ENCODE results near the gene ME3.

Gene ME3

DNA sequence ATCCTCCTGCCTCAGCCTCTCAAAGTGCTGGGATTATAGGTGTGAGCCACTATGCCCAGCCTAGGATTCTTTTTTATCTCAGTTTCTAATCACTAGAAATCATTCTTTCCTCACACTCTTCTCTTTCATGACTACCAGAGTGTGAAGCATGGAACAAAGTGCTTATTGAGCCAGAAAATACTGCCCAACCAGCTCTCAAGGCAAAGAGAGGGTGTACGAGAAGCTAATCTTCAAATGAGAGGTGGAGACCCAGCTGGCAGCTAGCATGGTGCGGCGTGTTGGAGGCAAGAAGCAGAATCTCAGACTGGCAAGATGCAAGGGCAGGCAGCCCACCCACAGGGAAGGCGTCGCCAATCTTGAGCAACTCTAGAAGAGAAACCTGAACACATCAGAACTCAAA, 41.1 kb upstream of the ME3 start:
- Histone ChIP-seq H4K91ac (ENCODE audit: low read depth, low read length, poor library complexity) (no peak overlapping the region), H3K27me3 (ENCODE audit: control insufficient read depth in 3 of 3, insufficient read depth in 3 of 3, low read depth in 1 of 3, low read length in 3 of 3) (no peaks in the 10 kb centered on the region), H3K4me3 (ENCODE audit: low read length in 2 of 2) (no peak overlapping the region), H3K4me1 (ENCODE audit: control insufficient read depth in 2 of 2, insufficient read depth in 1 of 2, low read depth in 1 of 2, low read length in 2 of 2) (peaks cover 2 to 12% of the 10 kb centered on the region in 2 donors), H3K4ac (ENCODE audit: low read length) (no peak overlapping the region), H2AK5ac (ENCODE audit: low read depth, low read length) (no peak overlapping the region), H3K18ac (ENCODE audit: low read length) (no peak overlapping the region), H2AFZ (ENCODE audit: low read length) (no peak overlapping the region), H3K27ac (replicated peaks; ENCODE audit: low read length) (no peak overlapping the region), H2BK15ac (ENCODE audit: low read length) (no peak overlapping the region), H3K9ac (ENCODE audit: low read depth, low read length, poor library complexity) (no peak overlapping the region), H2BK5ac (ENCODE audit: low read length) (no peak overlapping the region), H2BK12ac (ENCODE audit: low read length) (no peak overlapping the region), H2BK120ac (ENCODE audit: low read depth, low read length) (no peak overlapping the region), H3K9me3 (replicated peaks in 1 of 2; ENCODE audit: control insufficient read depth in 2 of 2, insufficient read depth in 1 of 2, low read depth in 1 of 2, low read length in 2 of 2) (peaks cover 1 to 22% of the 10 kb centered on the region in 2 donors), H3K36me3 (replicated peaks in 1 of 2; ENCODE audit: control insufficient read depth in 2 of 2, insufficient read depth in 2 of 2, low read length in 2 of 2) (no peaks in the 10 kb centered on the region), H4K8ac (ENCODE audit: low read depth, low read length) (no peak overlapping the region), H3K14ac (ENCODE audit: low read length) (no peak overlapping the region), H3K4me2 (ENCODE audit: insufficient read depth, low read length, poor library complexity, severe bottlenecking) (no peak overlapping the region), H3K23ac (ENCODE audit: low read depth, low read length, poor library complexity) (no peak overlapping the region), H3K79me1 (ENCODE audit: low read depth, low read length) (no peaks in the 10 kb centered on the region)
- no peak for DNase-seq (ENCODE audit: low spot score)
- WGBS, 2 donors (ENCODE audit: extremely low coverage in 2 of 2, insufficient read length in 2 of 2, insufficient replicate concordance in 1 of 2) = no CpG with 5 or more reads among the region's 5 CpGs

- H3K79me1 ChIP-seq (ENCODE audit: low read depth, low read length) = no peaks in the 10 kb centered on the region
- no peak overlapping the region for H2BK12ac ChIP-seq (ENCODE audit: low read length)
- no peak overlapping the region for H3K4ac ChIP-seq (ENCODE audit: low read length)
- no peak overlapping the region for H2AFZ ChIP-seq (ENCODE audit: low read length)
- no peak overlapping the region for H3K27ac ChIP-seq (replicated peaks; ENCODE audit: low read length)
- peaks cover 1 to 22% of the 10 kb centered on the region in 2 donors for H3K9me3 ChIP-seq (replicated peaks in 1 of 2; ENCODE audit: control insufficient read depth in 2 of 2, insufficient read depth in 1 of 2, low read depth in 1 of 2, low read length in 2 of 2)
- H2BK15ac ChIP-seq (ENCODE audit: low read length) = no peak overlapping the region
- H4K8ac ChIP-seq (ENCODE audit: low read depth, low read length) = no peak overlapping the region
- H3K14ac ChIP-seq (ENCODE audit: low read length) = no peak overlapping the region
- H3K4me1 ChIP-seq (ENCODE audit: control insufficient read depth in 2 of 2, insufficient read depth in 1 of 2, low read depth in 1 of 2, low read length in 2 of 2) = peaks cover 2 to 9% of the 10 kb centered on the region in 2 donors
- H2AK5ac ChIP-seq (ENCODE audit: low read depth, low read length) = no peak overlapping the region
- H2BK120ac ChIP-seq (ENCODE audit: low read depth, low read length) = no peak overlapping the region
- H3K9ac ChIP-seq (ENCODE audit: low read depth, low read length, poor library complexity) = no peak overlapping the region
- H3K4me2 ChIP-seq (ENCODE audit: insufficient read depth, low read length, poor library complexity, severe bottlenecking) = no peak overlapping the region
- H3K27me3 ChIP-seq (ENCODE audit: control insufficient read depth in 3 of 3, insufficient read depth in 3 of 3, low read depth in 1 of 3, low read length in 3 of 3) = no peaks in the 10 kb centered on the region
- no peak overlapping the region for H2BK5ac ChIP-seq (ENCODE audit: low read length)
- no peak overlapping the region for H4K91ac ChIP-seq (ENCODE audit: low read depth, low read length, poor library complexity)
- H3K4me3 ChIP-seq (ENCODE audit: low read length in 2 of 2) = no peak overlapping the region
- DNase-seq (ENCODE audit: low spot score) = no peak
- H3K23ac ChIP-seq (ENCODE audit: low read depth, low read length, poor library complexity) = no peak overlapping the region
- H3K36me3 ChIP-seq (replicated peaks in 1 of 2; ENCODE audit: control insufficient read depth in 2 of 2, insufficient read depth in 2 of 2, low read length in 2 of 2) = no peaks in the 10 kb centered on the region
- no peak overlapping the region for H3K18ac ChIP-seq (ENCODE audit: low read length)
Measured at GRCh38 chr11:86710936-86711335, 38.5 kb upstream of the ME3 start.

GRCh38 chr11:86708669-86709068, 36.3 kb upstream of the ME3 start:
- H3K79me1 ChIP-seq (ENCODE audit: low read depth, low read length) = no peaks in the 10 kb centered on the region
- H2AFZ ChIP-seq (ENCODE audit: low read length) = no peak overlapping the region
- H3K14ac ChIP-seq (ENCODE audit: low read length) = no peak overlapping the region
- H3K23ac ChIP-seq (ENCODE audit: low read depth, low read length, poor library complexity) = no peak overlapping the region
- H2BK15ac ChIP-seq (ENCODE audit: low read length) = no peak overlapping the region
- peaks cover 2 to 8% of the 10 kb centered on the region in 2 donors for H3K4me1 ChIP-seq (ENCODE audit: control insufficient read depth in 2 of 2, insufficient read depth in 1 of 2, low read depth in 1 of 2, low read length in 2 of 2)
- no peak overlapping the region for H2AK5ac ChIP-seq (ENCODE audit: low read depth, low read length)
- H3K4me3 ChIP-seq (ENCODE audit: low read length in 2 of 2) = no peak overlapping the region
- no peak overlapping the region for H2BK120ac ChIP-seq (ENCODE audit: low read depth, low read length)
- no peak overlapping the region for H3K9ac ChIP-seq (ENCODE audit: low read depth, low read length, poor library complexity)
- no peak overlapping the region for H4K91ac ChIP-seq (ENCODE audit: low read depth, low read length, poor library complexity)
- no peak overlapping the region for H2BK12ac ChIP-seq (ENCODE audit: low read length)
- no peak overlapping the region for H3K18ac ChIP-seq (ENCODE audit: low read length)
- H3K27ac ChIP-seq (replicated peaks; ENCODE audit: low read length) = no peak overlapping the region
- H3K36me3 ChIP-seq (replicated peaks in 1 of 2; ENCODE audit: control insufficient read depth in 2 of 2, insufficient read depth in 2 of 2, low read length in 2 of 2) = no peaks in the 10 kb centered on the region
- WGBS, 2 donors (ENCODE audit: extremely low coverage in 2 of 2, insufficient read length in 2 of 2, insufficient replicate concordance in 1 of 2) = no CpG with 5 or more reads among the region's 2 CpGs
- no peak overlapping the region for H3K4ac ChIP-seq (ENCODE audit: low read length)
- H3K9me3 ChIP-seq (replicated peaks in 1 of 2; ENCODE audit: control insufficient read depth in 2 of 2, insufficient read depth in 1 of 2, low read depth in 1 of 2, low read length in 2 of 2) = peaks cover 0 to 16% of the 10 kb centered on the region in 2 donors
- no peak overlapping the region for H2BK5ac ChIP-seq (ENCODE audit: low read length)
- H3K27me3 ChIP-seq (ENCODE audit: control insufficient read depth in 3 of 3, insufficient read depth in 3 of 3, low read depth in 1 of 3, low read length in 3 of 3) = no peaks in the 10 kb centered on the region
- no peak overlapping the region for H4K8ac ChIP-seq (ENCODE audit: low read depth, low read length)
- no peak overlapping the region for H3K4me2 ChIP-seq (ENCODE audit: insufficient read depth, low read length, poor library complexity, severe bottlenecking)
- DNase-seq (ENCODE audit: low spot score) = no peak

DNA sequence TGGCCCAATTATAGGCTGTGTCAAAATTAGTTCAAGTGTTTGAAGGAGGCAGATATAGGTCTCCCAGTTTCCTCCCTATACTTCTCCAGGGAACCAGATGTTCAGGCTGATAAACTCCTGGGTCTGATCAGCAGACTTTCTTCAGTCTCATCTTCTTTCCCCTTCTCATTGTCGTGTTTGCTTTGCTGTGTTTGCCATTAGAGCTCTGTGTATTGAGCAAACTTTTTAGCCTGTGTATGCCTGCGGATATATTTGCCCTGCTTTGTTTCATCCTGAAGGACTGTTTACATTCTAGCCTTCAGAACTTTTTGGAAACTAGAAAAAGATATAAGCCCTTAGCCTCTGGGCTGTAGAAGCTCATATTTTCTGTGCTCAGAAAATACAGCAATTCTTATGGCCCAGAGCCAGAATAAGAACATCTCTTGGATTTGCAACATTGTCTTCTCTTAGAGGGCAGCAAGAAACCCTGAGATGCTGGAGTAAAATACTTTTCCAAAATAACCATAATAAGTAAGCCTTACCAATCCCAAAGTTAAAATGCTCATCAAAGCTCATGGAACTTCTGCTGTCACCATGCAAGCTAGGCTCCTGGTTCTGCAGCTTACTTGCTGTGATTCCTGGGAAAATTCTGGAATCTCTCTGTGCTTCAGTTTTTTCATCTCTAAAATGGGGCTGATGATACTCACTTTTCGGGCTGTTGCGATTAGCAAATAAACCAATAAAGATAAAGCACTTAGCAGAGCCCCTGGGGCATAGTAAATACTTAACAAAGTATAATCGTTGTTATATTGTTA, 34.1 kb upstream of the ME3 start:
- H2AK5ac ChIP-seq (ENCODE audit: low read depth, low read length) = no peak overlapping the region
- H3K4me2 ChIP-seq (ENCODE audit: insufficient read depth, low read length, poor library complexity, severe bottlenecking) = no peak overlapping the region
- WGBS, 2 donors (ENCODE audit: extremely low coverage in 2 of 2, insufficient read length in 2 of 2, insufficient replicate concordance in 1 of 2) = no CpG with 5 or more reads among the region's 5 CpGs

More for the DNA sequence above, 34.1 kb upstream of the ME3 start:
- no peak for DNase-seq (ENCODE audit: low spot score)
- H4K8ac ChIP-seq (ENCODE audit: low read depth, low read length) = no peak overlapping the region
- no peak overlapping the region for H2BK120ac ChIP-seq (ENCODE audit: low read depth, low read length)
- H3K14ac ChIP-seq (ENCODE audit: low read length) = no peak overlapping the region
- no peak overlapping the region for H3K18ac ChIP-seq (ENCODE audit: low read length)
- H2AFZ ChIP-seq (ENCODE audit: low read length) = no peak overlapping the region
- no peak overlapping the region for H2BK5ac ChIP-seq (ENCODE audit: low read length)
- no peak overlapping the region for H2BK12ac ChIP-seq (ENCODE audit: low read length)
- H3K36me3 ChIP-seq (replicated peaks in 1 of 2; ENCODE audit: control insufficient read depth in 2 of 2, insufficient read depth in 2 of 2, low read length in 2 of 2) = no peaks in the 10 kb centered on the region
- H3K4me1 ChIP-seq (ENCODE audit: control insufficient read depth in 2 of 2, insufficient read depth in 1 of 2, low read depth in 1 of 2, low read length in 2 of 2) = peaks cover 0 to 6% of the 10 kb centered on the region in 2 donors
- no peaks in the 10 kb centered on the region for H3K79me1 ChIP-seq (ENCODE audit: low read depth, low read length)
- no peak overlapping the region for H3K4ac ChIP-seq (ENCODE audit: low read length)
- H4K91ac ChIP-seq (ENCODE audit: low read depth, low read length, poor library complexity) = no peak overlapping the region
- H3K27me3 ChIP-seq (ENCODE audit: control insufficient read depth in 3 of 3, insufficient read depth in 3 of 3, low read depth in 1 of 3, low read length in 3 of 3) = no peaks in the 10 kb centered on the region
- H3K9ac ChIP-seq (ENCODE audit: low read depth, low read length, poor library complexity) = no peak overlapping the region
- no peak overlapping the region for H3K27ac ChIP-seq (replicated peaks; ENCODE audit: low read length)
- no peak overlapping the region for H2BK15ac ChIP-seq (ENCODE audit: low read length)
- peaks cover 0 to 16% of the 10 kb centered on the region in 2 donors for H3K9me3 ChIP-seq (replicated peaks in 1 of 2; ENCODE audit: control insufficient read depth in 2 of 2, insufficient read depth in 1 of 2, low read depth in 1 of 2, low read length in 2 of 2)
- no peak overlapping the region for H3K23ac ChIP-seq (ENCODE audit: low read depth, low read length, poor library complexity)
- no peak overlapping the region for H3K4me3 ChIP-seq (ENCODE audit: low read length in 2 of 2)

All from neuronal stem cell (in vitro differentiated cells).